Forelimb muscle (tissue), 1 donor: ENCODE measurements around the gene STIM1. TPM values are rescaled to one million over a fixed set of nuclear protein-coding genes. Genes with fewer than 3 reads are reported as not detected.
A peak's percentile ranks its signal among the peaks of the same experiment; 100 is the strongest.

Experiments
- DNase-seq: peaks from one replicate; pipeline ENCODE4 v3.0.0-alpha.2; 2013; ENCODE audit warnings: low read depth
- polyA plus RNA-seq: library from polyadenylated mRNA; unstranded; fragments of 120-200 nt; gene quantifications from one replicate; pipeline ENCODE4 v1.2.1, GENCODE V29; 2013; ENCODE audit not compliant: insufficient read length

Gene STIM1
- polyA plus RNA-seq, 1 donor = 116 TPM

- DNase-seq = no peak
These were observed 211.4 kb downstream of the STIM1 start for GRCh38 chr11:4066910-4067309.

GRCh38 chr11:4068962-4069361 lies 213.5 kb downstream of the STIM1 start:
- no peak for DNase-seq

DNA sequence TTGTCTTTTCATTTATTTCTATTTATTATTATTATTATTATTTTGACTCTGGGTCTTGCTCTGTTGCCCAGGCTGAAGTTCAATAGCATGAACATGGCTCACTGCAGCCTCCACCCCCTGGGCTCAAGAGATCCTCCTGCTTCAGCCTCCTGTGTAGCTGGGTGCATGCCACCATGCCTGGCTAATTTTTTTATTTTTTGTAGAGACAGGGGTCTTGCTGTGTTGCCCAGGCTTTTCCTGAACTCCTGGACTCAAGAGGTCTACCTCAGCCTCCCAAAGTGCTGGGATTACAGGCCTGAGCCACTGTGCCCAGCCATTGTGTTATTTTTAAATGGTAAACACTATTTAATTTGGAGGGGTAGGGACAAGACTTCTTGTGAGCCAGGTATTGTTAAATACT lies 215.9 kb downstream of the STIM1 start:
- DNase-seq = no peak

DNA sequence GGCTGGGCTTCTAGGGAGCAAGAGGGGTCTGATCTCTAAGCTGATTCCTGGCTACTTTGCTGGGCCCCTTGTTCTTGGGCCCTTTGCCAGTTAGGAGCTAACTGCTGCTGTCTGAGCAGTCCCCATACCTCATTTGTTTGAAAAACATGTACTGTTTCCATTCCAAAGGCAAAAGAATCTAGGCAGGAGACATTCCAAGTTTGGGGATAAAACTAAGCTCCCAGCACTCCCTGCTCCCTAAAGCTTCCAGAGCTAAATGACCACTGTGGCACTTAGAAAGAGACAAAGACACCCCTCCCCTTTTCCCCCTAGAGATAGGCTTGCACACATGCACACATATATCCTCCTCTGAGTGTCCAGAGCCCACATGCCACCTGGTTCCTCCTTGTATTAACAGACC lies 216.4 kb downstream of the STIM1 start:
- DNase-seq = no peak

GRCh38 chr11:4072668-4073285 lies 217.3 kb downstream of the STIM1 start:
- peak; percentile 72 for DNase-seq

DNA sequence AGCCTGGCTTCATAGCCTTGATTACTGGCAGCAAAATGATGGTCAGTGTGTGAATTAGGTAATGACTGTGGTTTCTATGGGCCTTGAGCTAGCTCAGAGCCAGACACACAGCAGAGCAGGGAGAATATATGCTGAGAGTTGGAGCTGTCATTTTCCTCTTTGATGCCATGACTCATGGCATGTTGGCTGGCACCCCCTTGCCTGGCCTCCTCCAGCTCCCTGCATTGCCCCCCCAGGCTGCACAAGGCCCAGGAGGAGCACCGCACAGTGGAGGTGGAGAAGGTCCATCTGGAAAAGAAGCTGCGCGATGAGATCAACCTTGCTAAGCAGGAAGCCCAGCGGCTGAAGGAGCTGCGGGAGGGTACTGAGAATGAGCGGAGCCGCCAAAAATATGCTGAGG lies 218.8 kb downstream of the STIM1 start:
- no peak for DNase-seq

DNA sequence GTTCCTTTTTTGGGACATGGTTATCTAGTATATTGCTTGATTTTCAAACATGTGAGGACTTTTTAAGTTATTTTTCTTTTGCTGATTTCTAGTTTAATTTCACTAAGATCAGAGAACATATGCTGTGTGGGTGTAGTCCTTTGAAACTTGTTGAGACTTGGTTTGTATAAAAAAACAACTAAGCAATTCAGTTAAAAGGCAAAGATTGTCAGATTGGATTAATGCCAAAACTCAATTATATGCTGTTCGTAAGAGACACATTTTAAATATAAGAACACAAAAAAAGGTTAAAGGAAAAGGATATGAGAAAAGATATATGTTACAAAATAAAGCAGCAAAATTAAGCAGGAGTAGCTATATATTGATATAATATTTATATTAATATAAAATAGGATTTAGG lies 221.3 kb downstream of the STIM1 start:
- no peak for DNase-seq

DNA sequence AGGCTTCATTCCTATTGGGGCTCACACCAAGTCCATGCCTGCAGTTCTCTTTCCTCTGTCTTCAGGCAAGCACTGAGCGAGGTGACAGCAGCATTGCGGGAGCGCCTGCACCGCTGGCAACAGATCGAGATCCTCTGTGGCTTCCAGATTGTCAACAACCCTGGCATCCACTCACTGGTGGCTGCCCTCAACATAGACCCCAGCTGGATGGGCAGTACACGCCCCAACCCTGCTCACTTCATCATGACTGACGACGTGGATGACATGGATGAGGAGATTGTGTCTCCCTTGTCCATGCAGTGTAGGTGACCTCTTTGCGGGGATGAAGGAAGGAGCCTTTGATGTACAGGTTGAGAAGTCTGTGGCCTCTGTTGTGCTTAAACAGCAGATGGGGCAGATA lies 227.7 kb downstream of the STIM1 start:
- DNase-seq = no peak

GRCh38 chr11:4084406-4085125 lies 229.1 kb downstream of the STIM1 start:
- DNase-seq = no peak

DNA sequence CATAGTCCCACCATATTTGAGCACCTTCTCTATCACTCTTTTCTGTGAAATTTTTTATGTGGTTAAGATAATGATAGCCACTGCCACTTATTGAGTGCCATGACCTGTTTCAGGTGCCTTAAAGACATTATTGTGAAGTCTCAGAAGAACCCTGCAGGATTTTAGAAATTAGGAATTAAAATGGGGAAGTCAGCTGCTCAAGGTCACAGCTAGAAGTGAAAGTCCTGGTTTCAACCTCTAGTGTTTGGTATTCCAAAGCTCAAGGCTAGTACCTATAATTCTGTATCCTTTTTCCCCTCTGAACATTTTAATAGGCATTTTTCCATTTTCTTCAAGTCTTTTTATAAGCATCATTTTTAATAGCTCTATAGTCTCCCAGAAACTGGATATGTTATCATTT lies 230.1 kb downstream of the STIM1 start:
- DNase-seq = no peak

DNA sequence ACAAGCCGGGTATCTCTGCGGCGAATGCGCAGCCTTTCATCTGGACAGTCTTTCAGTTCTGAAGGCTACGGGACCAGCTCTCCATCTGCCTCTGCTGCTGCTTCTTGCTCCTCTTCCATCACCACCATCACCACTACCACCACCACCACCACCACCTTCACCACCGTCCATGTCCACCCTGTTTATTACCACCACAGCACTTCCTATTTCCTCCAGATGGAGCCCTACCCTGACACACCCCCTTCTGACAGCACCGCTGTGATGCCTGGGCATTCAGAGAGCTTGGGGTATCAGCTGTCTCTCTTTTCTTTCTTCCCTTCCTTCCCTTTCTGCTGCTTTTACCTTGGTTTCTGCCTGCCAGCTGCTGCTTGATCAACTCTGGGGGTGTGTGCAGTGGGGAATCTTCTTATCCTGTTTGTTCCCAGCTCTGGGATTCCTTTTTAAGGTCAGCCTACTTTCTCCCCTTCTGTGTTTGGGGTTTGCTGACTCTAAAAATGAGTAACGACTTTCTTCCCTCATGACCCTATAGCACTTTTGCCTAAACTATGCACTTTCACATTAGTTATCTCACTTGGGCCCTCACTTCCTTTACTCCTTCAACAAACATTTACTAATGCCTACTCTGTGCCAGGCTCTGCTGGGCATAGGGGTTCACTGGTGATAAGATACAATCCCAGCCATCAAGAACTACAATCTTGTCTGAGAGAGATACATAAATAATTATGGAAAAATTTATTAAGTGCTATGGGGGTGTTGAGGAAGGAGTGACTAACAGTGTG lies 231.3 kb downstream of the STIM1 start:
- DNase-seq = no peak

DNA sequence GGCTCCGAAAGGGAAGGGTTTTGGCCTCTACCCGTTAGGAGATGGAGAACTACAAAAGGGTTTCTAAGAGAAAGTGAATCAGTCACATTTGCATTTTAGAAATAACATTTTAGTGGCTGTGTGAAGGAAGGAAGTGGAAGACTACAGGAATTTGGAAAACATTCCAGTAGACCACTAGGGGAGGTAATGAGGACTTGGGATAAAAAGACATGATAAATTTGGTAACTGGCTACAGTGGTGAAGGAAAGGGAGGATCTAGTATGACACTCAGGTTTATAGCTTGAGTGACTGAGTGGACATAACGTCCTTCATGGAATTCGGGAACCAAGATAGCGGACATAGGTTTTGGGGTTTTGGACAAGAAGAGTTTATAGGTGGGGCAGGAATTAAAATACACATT lies 232.1 kb downstream of the STIM1 start:
- DNase-seq = no peak

GRCh38 chr11:4090258-4090657 lies 234.8 kb downstream of the STIM1 start:
- DNase-seq = no peak

DNA sequence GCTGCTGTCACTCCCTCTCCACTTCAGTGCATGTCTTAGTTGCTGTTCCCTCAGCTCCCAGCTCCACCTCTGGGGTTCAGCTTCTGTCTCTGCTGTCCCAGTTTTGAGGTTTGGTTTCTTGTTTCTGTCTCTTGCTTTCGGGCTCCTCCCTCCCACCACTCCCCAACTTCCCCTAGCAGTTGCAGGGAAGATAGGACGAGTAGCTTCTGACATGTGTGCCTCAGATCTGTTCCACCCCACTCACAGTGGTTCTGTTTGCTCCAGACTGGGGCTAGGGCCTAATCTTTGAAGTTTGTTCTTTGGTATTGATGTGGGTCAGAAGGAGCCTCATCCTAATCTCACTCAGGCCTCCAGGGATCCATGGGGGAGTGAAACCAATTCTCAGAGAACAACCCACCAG lies 236.6 kb downstream of the STIM1 start:
- no peak for DNase-seq

DNA sequence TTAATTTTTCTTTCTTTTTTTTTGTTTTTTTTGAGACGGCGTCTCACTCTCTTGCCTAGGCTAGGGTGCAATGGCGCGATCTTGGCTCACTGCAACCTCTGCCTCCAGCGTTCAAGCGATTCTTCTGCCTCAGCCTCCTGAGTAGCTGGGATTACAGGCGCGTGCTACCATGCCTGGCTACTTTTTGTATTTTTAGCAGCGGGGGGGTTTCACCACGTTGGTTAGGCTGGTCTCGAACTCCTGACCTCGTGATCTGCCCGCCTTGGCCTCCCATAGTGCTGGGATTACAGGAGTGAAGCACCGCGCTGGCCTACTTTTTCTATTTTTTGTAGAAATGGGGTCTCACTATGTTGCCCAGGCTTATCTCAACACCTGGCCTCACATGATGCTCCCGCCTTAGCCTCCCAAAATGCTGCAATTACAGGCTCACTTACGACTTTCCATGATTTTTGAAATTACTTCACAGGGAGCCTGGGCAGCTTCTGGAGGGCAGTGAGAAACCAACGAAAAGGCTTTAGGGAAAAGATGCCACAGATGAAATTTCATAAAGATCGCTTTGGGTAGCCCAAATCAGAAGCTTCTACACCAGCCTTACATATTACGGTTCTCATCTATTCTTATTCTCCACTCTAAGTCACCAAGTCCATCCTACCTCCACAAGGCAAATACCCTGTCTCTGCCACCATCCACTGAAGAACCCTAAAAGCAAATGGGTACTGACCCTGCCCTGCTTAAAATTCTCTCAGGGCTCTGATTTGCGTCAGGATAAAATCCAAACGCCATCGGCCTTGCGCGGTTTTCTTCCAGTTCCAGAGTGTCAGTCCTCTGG lies 238.3 kb downstream of the STIM1 start:
- no peak for DNase-seq

GRCh38 chr11:4094348-4095291 lies 239.2 kb downstream of the STIM1 start, which contains the start of gene RRM1:
TSS of gene RRM1 (plus strand) at chr11:4094799. CDS start at chr11:4095013, 214 bp downstream.
- peak; percentile 67 for DNase-seq

DNA sequence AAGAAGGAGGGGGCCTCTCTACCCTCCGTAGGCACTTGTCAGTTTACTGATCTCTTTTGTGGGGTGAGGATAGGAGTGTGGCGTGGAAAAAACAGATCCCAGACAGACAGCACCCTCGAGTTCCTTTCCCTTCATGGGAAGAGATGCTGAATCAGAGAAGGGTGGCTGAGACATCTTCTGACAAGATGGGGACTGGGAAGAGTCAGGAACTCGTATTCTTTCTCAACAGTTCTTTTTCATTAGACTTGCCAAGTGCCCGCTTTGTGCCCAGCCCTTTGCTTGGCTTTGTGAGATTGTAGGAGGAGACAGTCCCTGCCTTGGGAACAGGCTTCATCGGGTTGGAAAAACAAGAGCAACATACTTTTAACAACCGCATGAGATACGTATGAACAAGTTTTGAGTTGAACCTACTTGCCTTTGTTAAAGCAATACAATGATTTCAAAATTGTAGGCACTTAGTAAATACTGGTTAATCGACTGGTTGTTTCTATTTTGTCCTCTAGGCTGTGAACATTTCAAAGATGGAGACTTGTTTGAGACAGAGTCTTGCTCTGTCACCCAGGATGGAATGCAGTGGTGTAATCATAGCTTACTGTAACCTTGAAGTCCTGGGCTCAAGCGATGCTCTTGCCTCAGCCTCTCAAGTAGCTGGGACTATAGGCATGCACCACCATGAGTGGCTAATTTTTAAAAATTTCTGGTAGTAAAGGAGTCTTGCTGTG lies 240.2 kb downstream of the STIM1 start:
- DNase-seq = no peak

DNA sequence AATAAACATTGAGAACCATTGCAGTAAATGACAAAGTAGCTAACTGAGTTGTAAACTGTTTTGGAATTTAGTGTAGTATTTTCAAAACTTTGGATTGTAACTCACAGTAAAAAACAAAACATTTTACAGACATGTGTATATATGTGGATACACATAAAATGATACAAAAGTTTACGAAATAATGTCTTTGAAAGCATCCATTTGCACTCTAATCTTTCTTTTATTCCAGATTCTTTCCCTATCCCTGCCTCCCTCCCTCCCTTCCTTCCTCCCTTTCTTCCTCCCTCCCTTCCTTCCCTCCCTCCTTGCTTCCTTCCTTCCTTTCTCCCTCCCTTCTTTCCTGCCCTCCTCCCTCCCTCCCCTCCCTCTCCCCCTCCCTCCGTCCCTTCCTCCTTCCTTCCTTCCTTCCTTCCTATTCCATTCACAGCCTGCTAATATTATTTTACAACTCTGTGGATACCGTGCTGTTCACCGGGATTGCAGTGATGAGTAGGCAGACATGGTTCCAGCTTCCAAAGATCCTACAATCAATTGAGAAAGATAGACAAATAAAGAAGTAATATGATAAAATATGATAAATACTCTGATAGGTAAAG lies 242.7 kb downstream of the STIM1 start:
- no peak for DNase-seq

DNA sequence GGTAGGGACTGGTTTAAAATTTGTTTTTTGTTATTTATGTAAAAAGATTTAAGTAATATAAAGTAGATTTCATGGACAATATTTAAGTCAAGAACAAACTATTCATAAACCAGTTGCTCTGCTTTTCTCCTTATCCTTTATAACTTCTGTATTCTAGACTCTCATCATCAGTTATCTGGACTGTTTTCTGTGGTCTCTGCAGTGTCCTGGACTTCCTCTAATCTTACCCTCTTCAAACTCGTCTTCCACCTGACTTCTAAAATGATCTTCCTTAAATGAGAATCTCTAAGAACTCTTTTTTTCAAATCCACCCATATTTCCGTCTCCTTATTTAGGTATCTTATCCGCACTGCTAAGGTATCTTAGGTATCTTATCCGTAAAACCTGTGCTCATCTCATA lies 247.2 kb downstream of the STIM1 start:
- DNase-seq = no peak

DNA sequence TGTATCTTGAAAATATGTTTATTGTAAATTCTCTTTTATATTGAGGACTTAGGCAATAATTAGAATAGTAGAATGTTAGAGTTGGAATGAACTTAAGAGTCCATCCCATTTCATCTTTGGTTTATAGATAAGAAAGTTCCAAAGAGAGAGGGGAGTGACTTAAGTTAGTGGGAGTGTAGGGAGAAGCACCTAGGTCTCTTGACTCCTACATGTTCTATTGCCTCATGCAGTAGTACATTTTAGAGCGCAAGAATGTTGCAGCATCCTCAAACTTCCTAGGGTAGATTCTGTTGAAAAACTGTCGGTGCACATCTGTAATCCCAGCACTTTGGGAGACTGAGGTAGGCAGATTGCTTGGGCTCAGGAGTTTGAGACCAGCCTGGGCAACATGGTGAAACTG lies 247.8 kb downstream of the STIM1 start:
- DNase-seq = no peak
